B cell (primary cell): Measurements from ENCODE around the gene MSH3.
"Not testable (repeated sequence)": the region's sequence is repeated elsewhere in the genome, so short reads cannot be mapped to it uniquely, and the experiment has no call there.

ENCODE experiments used
- EZH2 ChIP-seq: IDR thresholded peaks from 2 replicates; pipeline ENCODE4 v1.6.1; 2012; ENCODE audit warnings: borderline replicate concordance, low read depth, mild to moderate bottlenecking, moderate library complexity, low read length; ENCODE audit not compliant: insufficient read depth, poor library complexity, severe bottlenecking
- TF ChIP-seq, protein P1 (sequence below): fragments of 200-600 bp; IDR thresholded peaks from one replicate; pipeline ENCODE4 v1.8.0; 2022; ENCODE audit warnings: antibody characterized with exemption, mild to moderate bottlenecking

GRCh38 chr5:80846422-80846821 lies 192.0 kb downstream of the MSH3 start:
- TF ChIP-seq, protein P1, sequence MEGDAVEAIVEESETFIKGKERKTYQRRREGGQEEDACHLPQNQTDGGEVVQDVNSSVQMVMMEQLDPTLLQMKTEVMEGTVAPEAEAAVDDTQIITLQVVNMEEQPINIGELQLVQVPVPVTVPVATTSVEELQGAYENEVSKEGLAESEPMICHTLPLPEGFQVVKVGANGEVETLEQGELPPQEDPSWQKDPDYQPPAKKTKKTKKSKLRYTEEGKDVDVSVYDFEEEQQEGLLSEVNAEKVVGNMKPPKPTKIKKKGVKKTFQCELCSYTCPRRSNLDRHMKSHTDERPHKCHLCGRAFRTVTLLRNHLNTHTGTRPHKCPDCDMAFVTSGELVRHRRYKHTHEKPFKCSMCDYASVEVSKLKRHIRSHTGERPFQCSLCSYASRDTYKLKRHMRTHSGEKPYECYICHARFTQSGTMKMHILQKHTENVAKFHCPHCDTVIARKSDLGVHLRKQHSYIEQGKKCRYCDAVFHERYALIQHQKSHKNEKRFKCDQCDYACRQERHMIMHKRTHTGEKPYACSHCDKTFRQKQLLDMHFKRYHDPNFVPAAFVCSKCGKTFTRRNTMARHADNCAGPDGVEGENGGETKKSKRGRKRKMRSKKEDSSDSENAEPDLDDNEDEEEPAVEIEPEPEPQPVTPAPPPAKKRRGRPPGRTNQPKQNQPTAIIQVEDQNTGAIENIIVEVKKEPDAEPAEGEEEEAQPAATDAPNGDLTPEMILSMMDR, result not testable (repeated sequence)
- TF ChIP-seq EZH2, result not testable (repeated sequence)
